Vagina (tissue), 2 donors: ENCODE results near the gene ANKRD18A.

Source experiments
- POLR2A ChIP-seq, 2 donors: fragments of 450-650 bp; IDR thresholded peaks; one replicate each; pipeline ENCODE4 v1.6.1; 2017; ENCODE audit warnings: antibody characterized with exemption in 2 of 2, mild to moderate bottlenecking in 2 of 2, moderate library complexity in 2 of 2
- POLR2AphosphoS5 ChIP-seq, 2 donors: sonication (generic); formaldehyde crosslinking; IDR thresholded peaks; one replicate each; pipeline ENCODE4 v1.9.0; 2017; ENCODE audit warnings: antibody characterized with exemption in 2 of 2, mild to moderate bottlenecking in 2 of 2, low read depth in 1 of 2; ENCODE audit not compliant: insufficient read depth in 1 of 2
- TF ChIP-seq, protein P1 (sequence below), 3 experiments: fragments of 450-650 bp in 2 of 3; fragments of 200-600 bp in 1 of 3; sonication (generic) in 1 of 3; IDR thresholded peaks; one replicate each; pipeline ENCODE4 v1.5.1; 2017 to 2019; ENCODE audit warnings: antibody characterized with exemption in 3 of 3, mild to moderate bottlenecking in 2 of 3, moderate library complexity in 2 of 3

- TF ChIP-seq, protein P1, sequence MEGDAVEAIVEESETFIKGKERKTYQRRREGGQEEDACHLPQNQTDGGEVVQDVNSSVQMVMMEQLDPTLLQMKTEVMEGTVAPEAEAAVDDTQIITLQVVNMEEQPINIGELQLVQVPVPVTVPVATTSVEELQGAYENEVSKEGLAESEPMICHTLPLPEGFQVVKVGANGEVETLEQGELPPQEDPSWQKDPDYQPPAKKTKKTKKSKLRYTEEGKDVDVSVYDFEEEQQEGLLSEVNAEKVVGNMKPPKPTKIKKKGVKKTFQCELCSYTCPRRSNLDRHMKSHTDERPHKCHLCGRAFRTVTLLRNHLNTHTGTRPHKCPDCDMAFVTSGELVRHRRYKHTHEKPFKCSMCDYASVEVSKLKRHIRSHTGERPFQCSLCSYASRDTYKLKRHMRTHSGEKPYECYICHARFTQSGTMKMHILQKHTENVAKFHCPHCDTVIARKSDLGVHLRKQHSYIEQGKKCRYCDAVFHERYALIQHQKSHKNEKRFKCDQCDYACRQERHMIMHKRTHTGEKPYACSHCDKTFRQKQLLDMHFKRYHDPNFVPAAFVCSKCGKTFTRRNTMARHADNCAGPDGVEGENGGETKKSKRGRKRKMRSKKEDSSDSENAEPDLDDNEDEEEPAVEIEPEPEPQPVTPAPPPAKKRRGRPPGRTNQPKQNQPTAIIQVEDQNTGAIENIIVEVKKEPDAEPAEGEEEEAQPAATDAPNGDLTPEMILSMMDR (IDR thresholded peaks at IDR 0.05), result no peak
- TF ChIP-seq POLR2AphosphoS5 (IDR thresholded peaks at IDR 0.05; ENCODE audit: insufficient read depth in 1 of 2, low read depth in 1 of 2) (no peak), POLR2A (IDR thresholded peaks at IDR 0.05) (no peak)
These were observed 48.5 kb upstream of the ANKRD18A start for GRCh38 chr9:38668791-38669466.
